ENCODE results near the gene HOXA3. TPM values are rescaled to one million over a fixed set of nuclear protein-coding genes. Genes with fewer than 3 reads are reported as not detected.

HOXA3 gene
- total RNA-seq, 4 donors from 2014 or later = 6.4 to 22.6 (median 10.3) TPM

DNA sequence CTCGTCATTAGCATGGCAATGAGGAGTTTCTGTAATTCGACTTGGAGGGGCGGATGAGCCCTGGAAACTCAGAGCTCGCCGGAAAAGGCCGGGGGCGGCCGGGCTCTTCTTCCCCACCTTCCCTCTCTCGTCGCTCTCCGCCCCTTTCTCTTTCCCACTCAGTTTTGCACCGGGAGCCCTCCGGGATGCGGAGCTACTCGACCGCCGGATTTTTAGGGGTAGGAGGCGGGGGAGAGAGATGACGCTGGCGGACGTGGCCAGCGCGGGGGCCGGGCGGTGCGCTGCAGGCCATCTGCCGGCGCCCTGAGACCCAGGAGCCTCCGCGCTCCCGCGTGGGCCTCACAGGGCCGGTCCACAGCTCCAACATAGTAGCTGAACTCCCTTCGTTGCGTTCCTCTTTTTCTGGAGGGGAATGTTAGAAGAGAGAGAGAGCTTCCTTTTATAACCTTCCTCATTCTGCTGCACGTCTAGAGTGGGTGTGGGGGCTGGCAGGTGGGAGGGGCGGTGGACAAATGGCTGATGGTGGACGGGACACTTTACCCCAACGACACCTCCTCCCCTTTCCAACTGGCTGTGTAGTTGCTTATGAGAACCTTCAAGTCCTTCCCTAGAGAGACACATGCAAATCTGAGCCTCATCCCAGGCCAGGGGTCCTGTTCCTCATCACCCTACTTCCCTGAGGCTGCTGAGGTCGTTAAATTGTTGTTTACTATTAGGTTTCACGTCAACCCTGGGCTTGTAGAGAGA, 55.4 kb downstream of the HOXA3 start:
- peak; percentile 46 for ATAC-seq
- 1 to 2% methylated on average over 14 to 16 of the region's 41 CpGs for WGBS, 2 donors (ENCODE audit: low coverage in 1 of 2)

DNA sequence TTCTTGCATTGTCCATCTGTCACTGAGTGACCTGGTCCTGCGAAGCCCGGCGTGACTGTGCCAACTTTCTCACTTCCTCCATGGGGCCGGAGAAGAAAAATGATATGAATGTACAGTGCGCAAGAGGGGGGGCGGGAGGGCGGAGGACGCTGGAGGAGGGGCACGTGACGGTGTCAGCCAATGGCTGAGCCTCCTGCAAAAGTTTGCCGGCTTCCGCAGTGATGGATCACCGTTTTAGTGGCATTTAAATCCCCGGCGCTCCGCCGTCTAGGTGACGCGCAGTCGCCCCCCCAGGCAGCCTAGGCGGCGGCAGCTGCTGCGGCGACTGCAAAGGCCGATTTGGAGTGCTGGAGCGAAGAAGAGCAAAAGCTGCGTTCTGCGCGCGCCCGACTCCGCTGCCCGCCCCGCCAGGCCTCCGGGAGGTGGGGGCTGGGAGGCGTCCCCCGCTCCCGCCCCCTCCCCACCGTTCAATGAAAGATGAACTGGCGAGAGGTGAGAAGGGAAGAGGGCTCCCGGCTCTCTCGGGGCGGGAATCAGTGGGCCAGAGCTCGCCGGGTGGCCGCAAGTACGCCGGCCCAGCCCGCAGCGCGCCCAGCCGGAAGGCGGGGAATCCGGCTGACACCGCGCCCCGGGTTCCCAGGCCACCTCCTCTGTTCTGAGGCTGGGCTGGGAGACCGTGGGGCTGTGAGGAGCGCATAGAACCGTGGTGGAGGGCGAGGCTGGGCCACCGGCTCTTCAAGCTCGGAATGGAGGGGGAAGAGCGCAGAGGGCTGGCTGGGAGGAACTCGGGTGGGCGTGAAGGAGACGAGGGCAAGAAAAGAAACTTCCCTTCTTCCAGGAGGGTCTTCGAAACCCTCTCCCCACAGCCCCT, 56.3 kb downstream of the HOXA3 start, which contains the start of gene HOXA1:
Gene HOXA1, minus strand, starts transcription at position 104 of the 871 bp plus-strand sequence. Its CDS starts 88 bp downstream, at position 16.
- H3K4me3 ChIP-seq = peak within 1 kb of the TSS; percentile 74 to 96
- H3K36me3 ChIP-seq = no peaks in the 10 kb centered on the region
- H3K27me3 ChIP-seq = no peaks in the 10 kb centered on the region
- WGBS, 2 donors (ENCODE audit: low coverage in 1 of 2) = 0% methylated on average over 3 of the region's 68 CpGs
- ATAC-seq = peak; percentile 90
- H3K27ac ChIP-seq = peak within 1 kb of the TSS; percentile 82 to 99 (median 96)
- TF ChIP-seq POLR2AphosphoS5 (IDR thresholded peaks at IDR 0.05) (peak; percentile 98), POLR2A (IDR thresholded peaks at IDR 0.05) (peak; percentile 86 to 94), EP300 (IDR thresholded peaks at IDR 0.05) (no peak)
- TF ChIP-seq, protein P1, sequence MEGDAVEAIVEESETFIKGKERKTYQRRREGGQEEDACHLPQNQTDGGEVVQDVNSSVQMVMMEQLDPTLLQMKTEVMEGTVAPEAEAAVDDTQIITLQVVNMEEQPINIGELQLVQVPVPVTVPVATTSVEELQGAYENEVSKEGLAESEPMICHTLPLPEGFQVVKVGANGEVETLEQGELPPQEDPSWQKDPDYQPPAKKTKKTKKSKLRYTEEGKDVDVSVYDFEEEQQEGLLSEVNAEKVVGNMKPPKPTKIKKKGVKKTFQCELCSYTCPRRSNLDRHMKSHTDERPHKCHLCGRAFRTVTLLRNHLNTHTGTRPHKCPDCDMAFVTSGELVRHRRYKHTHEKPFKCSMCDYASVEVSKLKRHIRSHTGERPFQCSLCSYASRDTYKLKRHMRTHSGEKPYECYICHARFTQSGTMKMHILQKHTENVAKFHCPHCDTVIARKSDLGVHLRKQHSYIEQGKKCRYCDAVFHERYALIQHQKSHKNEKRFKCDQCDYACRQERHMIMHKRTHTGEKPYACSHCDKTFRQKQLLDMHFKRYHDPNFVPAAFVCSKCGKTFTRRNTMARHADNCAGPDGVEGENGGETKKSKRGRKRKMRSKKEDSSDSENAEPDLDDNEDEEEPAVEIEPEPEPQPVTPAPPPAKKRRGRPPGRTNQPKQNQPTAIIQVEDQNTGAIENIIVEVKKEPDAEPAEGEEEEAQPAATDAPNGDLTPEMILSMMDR (IDR thresholded peaks at IDR 0.05) = no peak
- no peaks in the 10 kb centered on the region for H3K9me3 ChIP-seq
- peaks cover 0 to 45% (median 4%) of the 10 kb centered on the region in 3 donors for H3K4me1 ChIP-seq

More for the DNA sequence above, 55.4 kb downstream of the HOXA3 start:
- TF ChIP-seq, protein P1 (IDR thresholded peaks at IDR 0.05) = peak in 2 of 4 experiments; percentile 11 to 12
- peak; percentile 61 to 62 for TF ChIP-seq POLR2A (IDR thresholded peaks at IDR 0.05)
- peak; percentile 54 for TF ChIP-seq POLR2AphosphoS5 (IDR thresholded peaks at IDR 0.05)
- TF ChIP-seq EP300 (IDR thresholded peaks at IDR 0.05) = no peak
- peak overlapping the region; percentile 74 to 96 for H3K4me3 ChIP-seq
- peak overlapping the region; percentile 82 to 99 (median 96) for H3K27ac ChIP-seq
- H3K9me3 ChIP-seq = no peaks in the 10 kb centered on the region
- H3K36me3 ChIP-seq = no peaks in the 10 kb centered on the region
- H3K27me3 ChIP-seq = no peaks in the 10 kb centered on the region
- H3K4me1 ChIP-seq = peaks cover 0 to 46% (median 4%) of the 10 kb centered on the region in 3 donors

DNA sequence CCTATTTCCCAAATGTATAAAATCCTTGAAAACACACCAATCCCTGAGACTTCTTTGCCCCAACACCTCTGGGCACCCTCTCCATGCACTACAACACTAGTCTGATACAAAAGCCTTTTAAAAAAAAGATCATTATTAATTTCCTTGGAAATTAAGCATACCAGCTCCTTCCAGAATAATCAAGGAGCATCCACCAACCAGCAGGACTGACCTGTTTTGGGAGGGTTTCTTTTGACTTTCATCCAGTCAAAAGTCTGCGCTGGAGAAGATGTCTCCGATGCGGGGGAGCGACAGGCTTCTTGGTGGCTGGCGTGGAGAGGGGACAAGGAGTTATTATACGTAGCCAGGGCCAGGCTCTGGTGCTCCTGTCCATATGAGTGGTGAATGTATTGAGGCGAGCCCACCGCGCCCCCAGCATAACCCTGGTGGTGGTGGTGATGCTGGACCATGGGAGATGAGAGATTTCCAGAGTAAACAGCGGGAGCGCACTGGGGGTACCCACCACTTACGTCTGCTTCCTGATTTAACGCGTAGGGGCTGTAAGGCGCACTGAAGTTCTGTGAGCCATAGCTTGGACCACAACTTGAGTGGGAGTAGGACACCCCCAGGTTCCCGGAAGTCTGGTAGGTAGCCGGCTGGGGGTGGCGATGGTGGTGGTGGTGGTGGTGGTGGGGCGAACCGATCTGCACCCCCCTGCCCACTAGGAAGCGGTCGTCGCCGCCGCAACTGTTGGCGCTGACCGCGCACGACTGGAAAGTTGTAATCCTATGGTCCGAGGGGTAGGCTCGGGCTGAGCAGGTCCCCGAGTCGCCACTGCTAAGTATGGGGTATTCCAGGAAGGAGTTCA, 57.1 kb downstream of the HOXA3 start:
- H3K9me3 ChIP-seq = no peaks in the 10 kb centered on the region
- ATAC-seq = no peak
- peaks cover 0 to 37% (median 4%) of the 10 kb centered on the region in 3 donors for H3K4me1 ChIP-seq
- TF ChIP-seq POLR2AphosphoS5 (IDR thresholded peaks at IDR 0.05) (no peak), EP300 (IDR thresholded peaks at IDR 0.05) (no peak), POLR2A (IDR thresholded peaks at IDR 0.05) (no peak)
- TF ChIP-seq, protein P1 (IDR thresholded peaks at IDR 0.05) = no peak
- H3K36me3 ChIP-seq = no peaks in the 10 kb centered on the region
- 27 to 60% methylated on average over 3 to 4 of the region's 33 CpGs for WGBS, 2 donors (ENCODE audit: low coverage in 1 of 2)
- peak overlapping the region; percentile 74 to 96 for H3K4me3 ChIP-seq
- no peaks in the 10 kb centered on the region for H3K27me3 ChIP-seq
- H3K27ac ChIP-seq = peak overlapping the region in 3 of 4 donors; percentile 93 to 99 (median 98)

DNA sequence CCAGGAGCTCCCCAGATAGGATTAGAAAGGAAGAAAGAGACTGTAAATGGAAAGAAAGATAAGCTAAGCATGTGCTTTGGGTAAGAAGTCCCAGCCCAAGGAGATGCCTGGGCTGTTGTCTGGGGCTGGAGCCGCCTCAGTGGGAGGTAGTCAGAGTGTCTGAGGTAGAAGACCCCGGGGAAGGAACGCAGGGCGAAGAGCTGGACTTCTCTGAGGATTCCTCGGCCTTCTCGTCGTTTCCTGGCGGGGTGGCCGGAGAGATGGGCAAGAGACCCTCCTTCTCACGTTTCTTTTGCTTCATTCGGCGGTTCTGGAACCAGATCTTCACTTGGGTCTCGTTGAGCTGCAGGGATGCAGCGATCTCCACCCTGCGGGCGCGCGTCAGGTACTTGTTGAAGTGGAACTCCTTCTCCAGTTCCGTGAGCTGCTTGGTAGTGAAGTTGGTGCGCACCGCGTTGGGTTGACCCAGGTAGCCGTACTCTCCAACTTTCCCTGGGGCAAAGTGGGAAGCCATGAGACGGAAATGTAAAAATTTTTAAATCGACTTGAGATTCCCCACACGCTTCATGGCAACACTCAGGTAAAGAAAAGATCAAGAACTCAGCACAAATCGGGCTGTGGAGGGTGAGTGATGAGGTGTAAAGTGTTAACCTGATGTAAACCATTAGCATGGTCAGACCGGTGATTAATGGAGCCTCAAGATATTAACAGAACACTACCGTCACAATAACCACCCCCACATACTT, 57.9 kb downstream of the HOXA3 start:
- Histone ChIP-seq H3K27ac (peak overlapping the region in 3 of 4 donors; percentile 93 to 99 (median 98)), H3K4me3 (no peak overlapping the region), H3K4me1 (peaks cover 0 to 29% (median 0%) of the 10 kb centered on the region in 3 donors), H3K36me3 (no peaks in the 10 kb centered on the region), H3K9me3 (no peaks in the 10 kb centered on the region), H3K27me3 (no peaks in the 10 kb centered on the region)
- TF ChIP-seq EP300 (IDR thresholded peaks at IDR 0.05) (no peak), POLR2A (IDR thresholded peaks at IDR 0.05) (no peak), POLR2AphosphoS5 (IDR thresholded peaks at IDR 0.05) (no peak)
- TF ChIP-seq, protein P1 (IDR thresholded peaks at IDR 0.05) = no peak
- no peak for ATAC-seq
- WGBS, 2 donors (ENCODE audit: low coverage in 1 of 2) = 71 to 87% methylated on average over 12 to 22 of the region's 29 CpGs

Data from gastroesophageal sphincter (tissue), 4 donors.